GM12878 (cell line): ENCODE results near the gene PTGES2. TPM values are rescaled to one million over a fixed set of nuclear protein-coding genes. Genes with fewer than 3 reads are reported as not detected.

ENCODE experiments used
- ATAC-seq: fragments of 200-7000 bp; cut with Tn5 transposase; 3 replicates; pipeline ENCODE4 v1.9.1; 2020; ENCODE audit warnings: mild to moderate bottlenecking, moderate library complexity
- BruUV-seq: library from RNA; stranded (reverse); fragments of 400-500 nt; replicated peaks from 2 replicates; lab custom pipeline; 2021; lab: Mats Ljungman, UMichigan
- CTCF ChIA-PET: fragments of 300-600 bp; sonication (Branson Sonifier 250); formaldehyde crosslinking; extraction: SDS; loops from one replicate; lab custom pipeline; 2021; ENCODE audit warnings: inconsistent platforms; lab: Yijun Ruan, JAX
- POLR2A ChIA-PET: fragments of 350-600 bp; formaldehyde crosslinking; extraction: SDS; loops from one replicate; lab custom pipeline; 2021; ENCODE audit warnings: inconsistent platforms; lab: Charles Lee
- RAD21 ChIA-PET: fragments of 300-600 bp; sonication (Branson Sonifier 250); formaldehyde crosslinking; loops from one replicate; lab custom pipeline; 2023; ENCODE audit warnings: antibody characterized with exemption; ENCODE audit not compliant: unreplicated experiment; lab: Charles Lee
- SMC1A ChIA-PET: fragments of 300-600 bp; sonication (Branson Sonifier 250); formaldehyde crosslinking; loops from one replicate; lab custom pipeline; 2023; ENCODE audit not compliant: unreplicated experiment, uncharacterized antibody; lab: Charles Lee
- DNase-seq: peaks from one replicate; pipeline ENCODE4 v3.0.0-alpha.2; 2011; ENCODE audit warnings: low read depth, low spot score
- FAIRE-seq: peaks from 3 replicates; lab custom pipeline; 2011; peaks lifted over from hg19 to GRCh38; lab: Jason Lieb, UNC
- H2AFZ ChIP-seq: 2 replicates; pipeline ENCODE4 v1.6.0; 2011; ENCODE audit warnings: low read depth, low read length, control low read depth; ENCODE audit not compliant: control insufficient read depth
- H3K27ac ChIP-seq: 2 replicates; pipeline ENCODE4 v1.5.1; 2011; ENCODE audit warnings: control low read depth; ENCODE audit not compliant: control insufficient read depth, insufficient read depth
- H3K27me3 ChIP-seq, 2 experiments: replicated peaks in 1 of 2; 2 replicates each; pipeline versions ENCODE4 v1.6.0 to v1.6.1; 2011; ENCODE audit warnings: low read length in 1 of 2; ENCODE audit not compliant: control insufficient read depth in 2 of 2, insufficient read depth in 2 of 2
- H3K36me3 ChIP-seq, 2 experiments: 2 replicates each; pipeline ENCODE4 v1.5.1; 2011; ENCODE audit warnings: low read length in 1 of 2; ENCODE audit not compliant: control insufficient read depth in 2 of 2, insufficient read depth in 2 of 2
- H3K4me1 ChIP-seq: 2 replicates; pipeline ENCODE4 v1.6.1; 2011; ENCODE audit warnings: mild to moderate bottlenecking, low read length, moderate library complexity, mixed read lengths; ENCODE audit not compliant: control insufficient read depth, insufficient read depth
- H3K4me2 ChIP-seq: 2 replicates; pipeline ENCODE4 v1.6.0; 2011; ENCODE audit warnings: control low read depth; ENCODE audit not compliant: control insufficient read depth, insufficient read depth
- H3K4me3 ChIP-seq: fragments of 200-600 bp; sonication (generic); 2 replicates; pipeline ENCODE4 v1.5.1; 2016
- H3K79me2 ChIP-seq: 2 replicates; pipeline ENCODE4 v1.6.0; 2011; ENCODE audit warnings: low read length; ENCODE audit not compliant: control insufficient read depth, insufficient read depth
- H3K9ac ChIP-seq: 2 replicates; pipeline ENCODE4 v1.8.0; 2011; ENCODE audit warnings: low read length, control low read depth, mixed read lengths; ENCODE audit not compliant: control insufficient read depth, insufficient read depth
- H3K9me3 ChIP-seq: replicated peaks from 3 replicates; pipeline ENCODE4 v1.5.1; 2011; ENCODE audit warnings: mild to moderate bottlenecking, low read length; ENCODE audit not compliant: control insufficient read depth, insufficient read depth
- H4K20me1 ChIP-seq: 2 replicates; pipeline ENCODE4 v1.6.0; 2011; ENCODE audit not compliant: control insufficient read depth, insufficient read depth
- ATF7 ChIP-seq: fragments of 450-650 bp; IDR thresholded peaks from 2 replicates; pipeline ENCODE4 v1.6.1; 2016; ENCODE audit warnings: low read depth, mild to moderate bottlenecking
- SMARCA5 ChIP-seq: fragments of 450-650 bp; IDR thresholded peaks from 2 replicates; pipeline ENCODE4 v1.6.1; 2017; ENCODE audit warnings: mild to moderate bottlenecking
- TAF1 ChIP-seq: IDR thresholded peaks from 2 replicates; pipeline ENCODE4 v1.6.1; 2011; ENCODE audit warnings: mild to moderate bottlenecking, low read depth, low read length, borderline replicate concordance
- YY1 ChIP-seq: IDR thresholded peaks from 2 replicates; pipeline ENCODE4 v1.6.1; 2011; ENCODE audit warnings: low read depth, mild to moderate bottlenecking, low read length
- WGBS: methylation state at CpG from one replicate; pipeline ENCODE4 v1.1.6; 2016; ENCODE audit warnings: low lambda C conversion rate; ENCODE audit not compliant: insufficient replicate concordance, insufficient coverage; ENCODE audit errors: missing lambda C conversion rate; 5-methylcytosine and 5-hydroxymethylcytosine counted together
- in situ Hi-C: fragments of 300-500 bp; cut with MboI; formaldehyde crosslinking; loops from 9 replicates; pipeline ENCODE4 v1.14.3; 2018; ENCODE audit warnings: mixed read lengths
- intact Hi-C: fragments of 100-400 bp; cut with micrococcal nuclease; formaldehyde crosslinking; loops from one replicate; pipeline ENCODE4 v1.14.2; 2022; ENCODE audit not compliant: unreplicated experiment
- polyA plus RNA-seq, 11 experiments: library from polyadenylated mRNA; depleted of rRNA in 4 of 11; unstranded in 6 of 11; stranded (reverse) in 5 of 11; fragments of >200 nt; fragmentation: Nextera tagmentation in 4 of 11; fragmentation: Illumina TruSeq in 1 of 11; extraction: Ambion mirVana in 4 of 11; extraction: Trizol in 1 of 11; gene quantifications; 1 replicate in 1 of 11; 2 replicates in 10 of 11; pipeline versions ENCODE4 v1.2.1 to v1.2.3, GENCODE V29; 2011 to 2016; ENCODE audit warnings: inconsistent platforms in 2 of 11, missing spikeins in 2 of 11, low read depth in 1 of 11
- total RNA-seq, 4 experiments: library from RNA; depleted of rRNA in 3 of 4; stranded (reverse); fragments of >200 nt in 3 of 4; fragmentation: Illumina TruSeq in 1 of 4; extraction: Trizol in 1 of 4; gene quantifications; 2 replicates each; pipeline versions ENCODE4 v1.2.1 to v1.2.3, GENCODE V29; 2013 to 2021
- TF ChIP-seq, protein P1 (sequence below): fragments of 450-650 bp; IDR thresholded peaks from 2 replicates; pipeline ENCODE4 v1.6.1; 2017; ENCODE audit warnings: mild to moderate bottlenecking
- TF ChIP-seq, protein P2 (sequence below): IDR thresholded peaks from 2 replicates; pipeline ENCODE4 v1.6.1; 2011; ENCODE audit warnings: low read depth, low read length, improper control_type of control experiment, borderline replicate concordance

The PTGES2 gene
- total and polyA plus RNA-seq, 10 of the 15 experiments (the other 5 are each of a cell fraction or from before 2014, with no cell fraction given): 2.1 to 141 (median 99.1) TPM

DNA sequence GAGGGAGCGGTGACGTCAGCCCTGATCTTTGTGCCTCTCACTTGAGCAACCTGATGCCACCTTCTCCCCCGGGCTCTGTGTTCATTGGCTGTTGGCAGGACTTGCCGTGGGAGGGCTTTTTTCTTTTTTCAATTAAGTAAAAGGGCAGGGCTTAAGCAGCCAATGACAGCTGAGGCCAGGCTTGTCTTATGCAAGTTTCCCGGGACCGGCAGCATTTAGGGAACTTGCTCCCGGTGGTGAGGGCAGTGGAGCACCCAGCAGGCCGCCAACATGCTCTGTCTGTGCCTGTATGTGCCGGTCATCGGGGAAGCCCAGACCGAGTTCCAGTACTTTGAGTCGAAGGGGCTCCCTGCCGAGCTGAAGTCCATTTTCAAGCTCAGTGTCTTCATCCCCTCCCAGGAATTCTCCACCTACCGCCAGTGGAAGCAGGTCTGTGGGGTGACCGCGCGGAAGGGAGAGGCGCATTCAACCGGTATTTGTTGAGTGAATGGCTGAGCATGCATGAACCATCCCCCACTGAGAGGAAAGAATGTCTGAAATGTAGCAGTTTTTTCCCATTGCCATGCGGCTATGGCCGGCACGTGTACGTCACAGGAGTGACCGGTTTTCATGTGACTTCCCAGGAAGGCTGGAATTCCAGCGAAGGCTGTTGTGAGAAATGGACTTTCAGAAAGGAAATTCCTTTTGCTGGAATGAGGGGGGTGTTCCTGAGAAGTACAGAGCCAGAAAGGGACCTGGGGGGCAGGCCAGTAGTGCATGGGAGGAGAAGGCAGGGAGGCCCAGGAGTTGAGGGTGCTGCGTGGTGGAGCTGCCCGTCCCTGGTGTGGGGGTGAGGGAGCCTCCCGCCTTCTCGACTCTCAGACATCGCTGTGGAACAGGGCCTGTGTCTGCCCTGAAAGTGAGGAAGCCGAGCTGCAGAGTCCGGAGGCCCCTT, 29.0 kb downstream of the PTGES2 start:
- RAD21 ChIA-PET: interaction anchor here (1.2 kb wide), 1 partner anchor 31 kb away, joined by 3 read pairs; the partner anchor contains the start of genes NAIF1 and SLC25A25
- no peak for ATAC-seq
- H3K4me1 ChIP-seq: peaks cover 14% of the 10 kb centered on the region
- SMC1A ChIA-PET: interaction anchor here (1.3 kb wide), 1 partner anchor 143 kb away, joined by 4 read pairs; no protein-coding TSS in a partner anchor
- no peaks in the 10 kb centered on the region for H3K9me3 ChIP-seq
- peaks cover 24% of the 10 kb centered on the region for H3K79me2 ChIP-seq
- 93% methylated on average over 31 of the region's 32 CpGs for WGBS
- H4K20me1 ChIP-seq: peaks cover 3% of the 10 kb centered on the region; the same call in 1 of the 2 replicates
- intact Hi-C loops: no loop called here
- peaks cover 19 to 23% of the 10 kb centered on the region in 2 experiments; a peak in 3 of 4 replicates for H3K36me3 ChIP-seq
- DNase-seq: no peak
- no peak overlapping the region for H3K4me3 ChIP-seq
- no TSS peak for BruUV-seq
- POLR2A ChIA-PET: interaction anchor here (1.0 kb wide), 1 partner anchor 10 kb away, joined by 3 read pairs; no protein-coding TSS in a partner anchor
- no peak for FAIRE-seq
- H3K27me3 ChIP-seq: no peaks in the 10 kb centered on the region
- in situ Hi-C loops: no loop called here
- CTCF ChIA-PET: interaction anchor here (0.9 to 2.3 kb wide), 4 partner anchors 17 to 407 kb away, joined by 3 to 10 read pairs (median 4); no protein-coding TSS in a partner anchor
- H3K9ac ChIP-seq: no peak overlapping the region
- TF ChIP-seq, protein P1, sequence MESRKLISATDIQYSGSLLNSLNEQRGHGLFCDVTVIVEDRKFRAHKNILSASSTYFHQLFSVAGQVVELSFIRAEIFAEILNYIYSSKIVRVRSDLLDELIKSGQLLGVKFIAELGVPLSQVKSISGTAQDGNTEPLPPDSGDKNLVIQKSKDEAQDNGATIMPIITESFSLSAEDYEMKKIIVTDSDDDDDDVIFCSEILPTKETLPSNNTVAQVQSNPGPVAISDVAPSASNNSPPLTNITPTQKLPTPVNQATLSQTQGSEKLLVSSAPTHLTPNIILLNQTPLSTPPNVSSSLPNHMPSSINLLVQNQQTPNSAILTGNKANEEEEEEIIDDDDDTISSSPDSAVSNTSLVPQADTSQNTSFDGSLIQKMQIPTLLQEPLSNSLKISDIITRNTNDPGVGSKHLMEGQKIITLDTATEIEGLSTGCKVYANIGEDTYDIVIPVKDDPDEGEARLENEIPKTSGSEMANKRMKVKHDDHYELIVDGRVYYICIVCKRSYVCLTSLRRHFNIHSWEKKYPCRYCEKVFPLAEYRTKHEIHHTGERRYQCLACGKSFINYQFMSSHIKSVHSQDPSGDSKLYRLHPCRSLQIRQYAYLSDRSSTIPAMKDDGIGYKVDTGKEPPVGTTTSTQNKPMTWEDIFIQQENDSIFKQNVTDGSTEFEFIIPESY: no peak
- TF ChIP-seq SMARCA5 (no peak), YY1 (no peak), TAF1 (no peak), ATF7 (no peak)
- TF ChIP-seq, protein P2, sequence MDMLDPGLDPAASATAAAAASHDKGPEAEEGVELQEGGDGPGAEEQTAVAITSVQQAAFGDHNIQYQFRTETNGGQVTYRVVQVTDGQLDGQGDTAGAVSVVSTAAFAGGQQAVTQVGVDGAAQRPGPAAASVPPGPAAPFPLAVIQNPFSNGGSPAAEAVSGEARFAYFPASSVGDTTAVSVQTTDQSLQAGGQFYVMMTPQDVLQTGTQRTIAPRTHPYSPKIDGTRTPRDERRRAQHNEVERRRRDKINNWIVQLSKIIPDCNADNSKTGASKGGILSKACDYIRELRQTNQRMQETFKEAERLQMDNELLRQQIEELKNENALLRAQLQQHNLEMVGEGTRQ: no peak
- H3K27ac ChIP-seq: no peak overlapping the region
- H2AFZ ChIP-seq: no peak overlapping the region
- H3K4me2 ChIP-seq: no peak overlapping the region
